Stimulated activated CD4-positive, alpha-beta T cell treated with anti-CD3 and anti-CD28 coated beads, Interleukin-12 subunit alpha, Interleukin-12 subunit beta, amount 100 ng/mL, for 48 hours (primary cell): ENCODE measurements around the gene RAD52.

ENCODE experiments used
- DNase-seq, 3 donors: peaks; one replicate each; pipeline ENCODE4 v3.0.0-alpha.2; 2020; ENCODE audit warnings: low read depth in 2 of 3, low spot score in 1 of 3

The RAD52 gene

GRCh38 chr12:949453-950191 is at the start of gene RAD52:
TSS of gene RAD52 (minus strand) at chr12:949694. CDS start at chr12:933058, 16,636 bp downstream.
- DNase-seq, result peak; percentile 94 to 98 (median 96)

GRCh38 chr12:998020-998874 is 48.8 kb upstream of the RAD52 start:
- no peak for DNase-seq

GRCh38 chr12:997505-997904 is 48.0 kb upstream of the RAD52 start:
- no peak for DNase-seq

GRCh38 chr12:996881-997280 is 47.4 kb upstream of the RAD52 start:
- no peak for DNase-seq

- no peak for DNase-seq
These were observed 43.2 kb upstream of the RAD52 start for GRCh38 chr12:992647-993046.

- DNase-seq, result no peak
These were observed 42.1 kb upstream of the RAD52 start for GRCh38 chr12:991350-992333.

GRCh38 chr12:990661-991349 is 41.3 kb upstream of the RAD52 start, which contains the start of gene ERC1:
TSS of gene ERC1 (plus strand) at chr12:991223. CDS start at chr12:1027904, 36,681 bp downstream.
- peak; percentile 65 to 82 (median 77) for DNase-seq

- DNase-seq, result peak; percentile 41 to 48 (median 47)
These were observed 40.5 kb upstream of the RAD52 start for GRCh38 chr12:989751-990660.

GRCh38 chr12:989051-989450 is 39.6 kb upstream of the RAD52 start:
- DNase-seq, result no peak

- no peak for DNase-seq
These were observed 39.2 kb upstream of the RAD52 start for GRCh38 chr12:988646-989045.

- DNase-seq, result no peak
These were observed 32.5 kb upstream of the RAD52 start for GRCh38 chr12:981961-982360.

- no peak for DNase-seq
These were observed 31.8 kb upstream of the RAD52 start for GRCh38 chr12:981176-981828.

GRCh38 chr12:979349-979748 is 29.9 kb upstream of the RAD52 start:
- DNase-seq, result no peak

- DNase-seq, result no peak
These were observed 27.7 kb upstream of the RAD52 start for GRCh38 chr12:977156-977555.

- DNase-seq, result no peak
These were observed 27.1 kb upstream of the RAD52 start for GRCh38 chr12:976644-977043.

- no peak for DNase-seq
These were observed 24.9 kb upstream of the RAD52 start for GRCh38 chr12:974271-974862.

GRCh38 chr12:971991-972390 is 22.5 kb upstream of the RAD52 start:
- DNase-seq, result no peak

- no peak for DNase-seq
These were observed 20.3 kb upstream of the RAD52 start for GRCh38 chr12:969821-970220.
